ENCODE data around the gene PSMA3.
"Not testable (repeated sequence)": the region's sequence is repeated elsewhere in the genome, so short reads cannot be mapped to it uniquely, and the experiment has no call there.

The PSMA3 gene

DNA sequence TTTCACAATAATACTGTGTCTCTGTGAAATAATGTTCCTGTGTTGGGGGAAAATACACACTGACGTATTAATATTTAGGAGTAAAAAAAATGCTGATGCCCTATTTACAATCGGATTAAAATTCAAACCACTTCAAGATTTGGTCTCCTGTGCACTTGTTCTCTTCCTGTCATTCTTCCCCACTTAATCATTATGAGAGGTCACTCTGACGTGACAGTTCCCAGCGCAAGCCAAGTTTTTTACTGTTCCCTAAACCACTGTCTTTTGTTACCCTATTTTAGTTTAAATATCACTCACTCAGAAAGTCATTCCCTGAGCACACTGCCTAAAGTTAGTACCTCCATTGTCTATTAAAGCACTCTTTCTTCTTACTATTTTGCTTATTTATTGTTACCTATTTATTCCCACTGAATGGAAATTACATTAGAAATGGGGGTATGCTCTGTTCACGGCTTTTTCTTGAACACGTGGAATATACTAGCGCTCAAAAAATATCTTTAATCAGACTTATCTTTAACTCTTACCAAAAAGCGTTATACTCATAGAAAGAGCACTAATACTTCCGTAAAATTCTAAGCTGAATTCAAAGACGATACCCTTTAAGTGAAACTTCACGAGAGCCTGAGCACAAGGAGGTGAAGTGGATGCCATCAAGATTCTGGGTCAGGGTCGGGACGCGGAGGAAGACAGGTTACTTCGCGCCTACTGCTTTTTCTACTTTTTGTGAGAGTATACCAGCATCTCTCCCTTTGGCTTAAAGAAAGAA, 670 bp upstream of the PSMA3 start:
- DNase-seq (ENCODE audit: low read depth): peak; percentile 19
- H3K4me3 ChIP-seq (ENCODE audit: low read depth, low read length): peak overlapping the region; percentile 99

DNA sequence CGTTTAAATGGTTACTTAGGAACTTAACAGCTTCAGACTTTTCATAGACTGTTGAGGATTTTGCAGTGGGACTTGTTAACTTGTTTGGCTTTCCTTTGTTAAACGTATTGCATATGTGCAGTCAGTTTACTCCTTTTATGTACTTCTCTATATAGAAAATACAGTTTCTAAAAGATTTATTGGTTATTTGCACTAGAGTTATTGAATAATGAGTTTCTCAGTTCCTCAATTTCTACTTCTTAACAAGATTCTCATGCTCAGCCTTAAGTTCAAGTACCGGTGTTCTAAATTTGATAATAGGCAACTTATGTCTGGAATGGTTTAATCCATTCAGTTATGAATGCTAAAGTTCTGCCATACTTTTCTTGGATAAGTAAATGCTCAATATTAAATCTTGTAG, 919 bp downstream of the PSMA3 start:
- TF ChIP-seq, protein P1, sequence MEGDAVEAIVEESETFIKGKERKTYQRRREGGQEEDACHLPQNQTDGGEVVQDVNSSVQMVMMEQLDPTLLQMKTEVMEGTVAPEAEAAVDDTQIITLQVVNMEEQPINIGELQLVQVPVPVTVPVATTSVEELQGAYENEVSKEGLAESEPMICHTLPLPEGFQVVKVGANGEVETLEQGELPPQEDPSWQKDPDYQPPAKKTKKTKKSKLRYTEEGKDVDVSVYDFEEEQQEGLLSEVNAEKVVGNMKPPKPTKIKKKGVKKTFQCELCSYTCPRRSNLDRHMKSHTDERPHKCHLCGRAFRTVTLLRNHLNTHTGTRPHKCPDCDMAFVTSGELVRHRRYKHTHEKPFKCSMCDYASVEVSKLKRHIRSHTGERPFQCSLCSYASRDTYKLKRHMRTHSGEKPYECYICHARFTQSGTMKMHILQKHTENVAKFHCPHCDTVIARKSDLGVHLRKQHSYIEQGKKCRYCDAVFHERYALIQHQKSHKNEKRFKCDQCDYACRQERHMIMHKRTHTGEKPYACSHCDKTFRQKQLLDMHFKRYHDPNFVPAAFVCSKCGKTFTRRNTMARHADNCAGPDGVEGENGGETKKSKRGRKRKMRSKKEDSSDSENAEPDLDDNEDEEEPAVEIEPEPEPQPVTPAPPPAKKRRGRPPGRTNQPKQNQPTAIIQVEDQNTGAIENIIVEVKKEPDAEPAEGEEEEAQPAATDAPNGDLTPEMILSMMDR (conservative IDR thresholded peaks at IDR 0.05; ENCODE audit: low read depth, low read length): no peak
- DNase-seq (ENCODE audit: low read depth): no peak
- peak overlapping the region; percentile 99 for H3K4me3 ChIP-seq (ENCODE audit: low read depth, low read length)

More for the DNA sequence above, 670 bp upstream of the PSMA3 start:
- TF ChIP-seq, protein P1 (conservative IDR thresholded peaks at IDR 0.05; ENCODE audit: low read depth, low read length): no peak

- TF ChIP-seq, protein P1 (conservative IDR thresholded peaks at IDR 0.05; ENCODE audit: low read depth, low read length): no peak
- H3K4me3 ChIP-seq (ENCODE audit: low read depth, low read length): no peak overlapping the region
- no peak for DNase-seq (ENCODE audit: low read depth)
Observed at GRCh38 chr14:58249611-58250010, 5.0 kb downstream of the PSMA3 start.

DNA sequence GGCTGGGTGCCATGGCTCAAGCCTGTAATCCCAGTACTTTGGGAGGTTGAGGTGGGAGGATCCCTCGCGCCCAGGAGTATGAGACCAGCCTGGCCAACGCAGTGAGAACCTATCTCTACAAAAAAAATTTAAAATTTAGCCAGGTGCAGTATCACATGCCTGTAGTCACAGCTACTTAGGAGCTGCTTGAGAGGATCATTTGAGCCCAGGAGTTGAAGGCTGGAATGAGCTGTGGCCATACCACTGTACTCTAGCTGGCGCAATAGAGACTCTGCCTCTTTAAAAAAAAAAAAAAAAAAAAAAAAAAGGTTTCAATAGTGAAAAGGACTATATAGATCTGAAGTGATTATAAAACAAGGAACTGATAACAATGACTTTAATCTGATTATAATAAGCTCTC, 13.5 kb downstream of the PSMA3 start:
- DNase-seq (ENCODE audit: low read depth): peak; percentile 15
- no peak overlapping the region for H3K4me3 ChIP-seq (ENCODE audit: low read depth, low read length)
- TF ChIP-seq, protein P1 (conservative IDR thresholded peaks at IDR 0.05; ENCODE audit: low read depth, low read length): peak; percentile 24

GRCh38 chr14:58262005-58262404, 17.4 kb downstream of the PSMA3 start:
- H3K4me3 ChIP-seq (ENCODE audit: low read depth, low read length); DNase-seq (ENCODE audit: low read depth): not testable (repeated sequence)

- H3K4me3 ChIP-seq (ENCODE audit: low read depth, low read length): no peak overlapping the region
- TF ChIP-seq, protein P1 (conservative IDR thresholded peaks at IDR 0.05; ENCODE audit: low read depth, low read length): no peak
- DNase-seq (ENCODE audit: low read depth): no peak
Observed at GRCh38 chr14:58265401-58265800, 20.8 kb downstream of the PSMA3 start.

DNA sequence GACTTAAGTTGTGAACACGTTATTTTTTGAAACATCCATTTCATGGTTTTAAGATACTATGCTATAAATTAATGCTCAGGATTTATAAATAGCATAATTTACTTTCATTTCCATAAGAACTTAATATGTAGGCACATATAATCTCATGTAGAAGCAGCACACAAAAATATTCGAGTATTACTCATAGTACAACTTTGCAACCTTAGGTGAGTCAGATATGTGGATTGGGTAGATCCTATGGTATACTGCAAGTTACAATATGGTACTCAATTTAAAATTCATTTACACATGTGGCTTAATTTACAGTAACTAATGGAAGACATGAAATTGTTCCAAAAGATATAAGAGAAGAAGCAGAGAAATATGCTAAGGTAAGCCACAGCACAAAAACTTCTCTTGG, 26.0 kb downstream of the PSMA3 start:
- TF ChIP-seq, protein P1 (conservative IDR thresholded peaks at IDR 0.05; ENCODE audit: low read depth, low read length): no peak
- DNase-seq (ENCODE audit: low read depth): no peak
- H3K4me3 ChIP-seq (ENCODE audit: low read depth, low read length): no peak overlapping the region
